22Rv1 (cell line): ENCODE results near the gene C8A.

Source experiments
- ZFX ChIP-seq: fragments of 450-650 bp; IDR thresholded peaks from 2 replicates; pipeline ENCODE4 v1.6.1; 2017; ENCODE audit warnings: antibody characterized with exemption, borderline replicate concordance
- TF ChIP-seq, protein P1 (sequence below): fragments of 450-650 bp; IDR thresholded peaks from 2 replicates; pipeline ENCODE4 v1.5.1; 2017; ENCODE audit warnings: mild to moderate bottlenecking

DNA sequence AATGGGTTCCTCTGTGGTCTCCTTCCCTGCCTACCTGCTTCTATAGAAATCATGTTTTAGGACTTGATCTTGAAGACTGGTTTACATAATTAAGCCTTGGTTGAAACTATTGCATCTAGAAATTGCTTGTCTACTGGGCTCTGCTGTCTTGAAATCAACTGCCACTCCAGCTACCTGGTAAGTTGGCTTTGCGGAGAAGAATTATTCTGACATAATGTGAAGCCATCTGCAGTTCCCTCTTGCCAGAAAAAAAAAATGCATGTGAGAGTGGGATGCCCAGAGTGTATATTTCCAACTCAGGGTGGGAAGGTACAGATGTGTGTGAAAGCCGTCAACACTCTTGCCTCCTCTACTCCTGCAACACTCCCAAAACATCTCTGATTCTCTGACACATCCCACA lies 84.0 kb downstream of the C8A start:
- TF ChIP-seq, protein P1, sequence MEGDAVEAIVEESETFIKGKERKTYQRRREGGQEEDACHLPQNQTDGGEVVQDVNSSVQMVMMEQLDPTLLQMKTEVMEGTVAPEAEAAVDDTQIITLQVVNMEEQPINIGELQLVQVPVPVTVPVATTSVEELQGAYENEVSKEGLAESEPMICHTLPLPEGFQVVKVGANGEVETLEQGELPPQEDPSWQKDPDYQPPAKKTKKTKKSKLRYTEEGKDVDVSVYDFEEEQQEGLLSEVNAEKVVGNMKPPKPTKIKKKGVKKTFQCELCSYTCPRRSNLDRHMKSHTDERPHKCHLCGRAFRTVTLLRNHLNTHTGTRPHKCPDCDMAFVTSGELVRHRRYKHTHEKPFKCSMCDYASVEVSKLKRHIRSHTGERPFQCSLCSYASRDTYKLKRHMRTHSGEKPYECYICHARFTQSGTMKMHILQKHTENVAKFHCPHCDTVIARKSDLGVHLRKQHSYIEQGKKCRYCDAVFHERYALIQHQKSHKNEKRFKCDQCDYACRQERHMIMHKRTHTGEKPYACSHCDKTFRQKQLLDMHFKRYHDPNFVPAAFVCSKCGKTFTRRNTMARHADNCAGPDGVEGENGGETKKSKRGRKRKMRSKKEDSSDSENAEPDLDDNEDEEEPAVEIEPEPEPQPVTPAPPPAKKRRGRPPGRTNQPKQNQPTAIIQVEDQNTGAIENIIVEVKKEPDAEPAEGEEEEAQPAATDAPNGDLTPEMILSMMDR, result no peak
- no peak for TF ChIP-seq ZFX
